Erythroblast (primary cell): ENCODE measurements around the gene ABCA13.

ENCODE experiments used
- GATA1 ChIP-seq: IDR thresholded peaks from 2 replicates; pipeline ENCODE4 v1.6.1; 2011; ENCODE audit warnings: low read depth, mild to moderate bottlenecking, control low read depth, low read length, moderate library complexity
- POLR2A ChIP-seq: IDR thresholded peaks from 2 replicates; pipeline ENCODE4 v1.6.1; 2011; ENCODE audit warnings: mild to moderate bottlenecking, low read length

GRCh38 chr7:48390388-48391327 is 219.4 kb downstream of the ABCA13 start:
- TF ChIP-seq POLR2A (no peak), GATA1 (no peak)
